ENCODE measurements around the gene FIZ1.

FIZ1 gene

GRCh38 chr19:55615543-55616394, 16.5 kb upstream of the FIZ1 start (continued):
- TF ChIP-seq ZBTB11 (tag by site-specific recombination; conservative IDR thresholded peaks at IDR 0.05; ENCODE audit: low read depth) (no peak), ZBTB48 (tag by site-specific recombination; IDR thresholded peaks at IDR 0.05) (no peak), PRDM4 (tag by site-specific recombination; IDR thresholded peaks at IDR 0.05) (no peak), ZNF560 (tag by site-specific recombination; IDR thresholded peaks at IDR 0.05; ENCODE audit: borderline replicate concordance) (no peak), AEBP2 (tag by site-specific recombination; IDR thresholded peaks at IDR 0.05; ENCODE audit: borderline replicate concordance) (no peak), MEIS1 (CRISPR knock-in tag; IDR thresholded peaks at IDR 0.05; ENCODE audit: borderline replicate concordance) (no peak), ZFHX2 (tag by site-specific recombination; conservative IDR thresholded peaks at IDR 0.05) (no peak), ZNF133 (tag by site-specific recombination; IDR thresholded peaks at IDR 0.05) (no peak)

GRCh38 chr19:55614711-55615542, 15.6 kb upstream of the FIZ1 start:
- H3K4me3 ChIP-seq (ENCODE audit: low read depth, low read length): no peak overlapping the region
- TF ChIP-seq ZSCAN16 (tag by site-specific recombination; IDR thresholded peaks at IDR 0.05) (no peak), ZBTB7A (tag by site-specific recombination; IDR thresholded peaks at IDR 0.05; ENCODE audit: low read depth) (no peak), ZNF302 (tag by site-specific recombination; IDR thresholded peaks at IDR 0.05; ENCODE audit: low read depth) (no peak), ZNF311 (tag by site-specific recombination; IDR thresholded peaks at IDR 0.05; ENCODE audit: borderline replicate concordance) (no peak), CTCF (tag by site-specific recombination; IDR thresholded peaks at IDR 0.05) (no peak), ZNF600 (tag by site-specific recombination; IDR thresholded peaks at IDR 0.05) (no peak), ZNF121 (tag by site-specific recombination; IDR thresholded peaks at IDR 0.05) (no peak), ZNF513 (tag by site-specific recombination; IDR thresholded peaks at IDR 0.05) (no peak), ZNF571 (tag by site-specific recombination; IDR thresholded peaks at IDR 0.05) (no peak), ZNF701 (tag by site-specific recombination; IDR thresholded peaks at IDR 0.05) (no peak), ZNF585B (tag by site-specific recombination; IDR thresholded peaks at IDR 0.05) (no peak), ZSCAN23 (tag by site-specific recombination; IDR thresholded peaks at IDR 0.05) (no peak)
- H3K36me3 ChIP-seq (ENCODE audit: control insufficient read depth in 2 of 2, insufficient read depth in 1 of 2, low read length in 2 of 2): peaks cover 9 to 33% of the 10 kb centered on the region in 2 experiments; a peak in 2 of 3 replicates
- H3K9me3 ChIP-seq (ENCODE audit: control insufficient read depth, insufficient read depth, low read depth, low read length): no peaks in the 10 kb centered on the region
- no peak overlapping the region for H3K27ac ChIP-seq (ENCODE audit: extremely low read depth, low read depth, low read length)
- POLR2A ChIA-PET: no interaction called here
- CTCF ChIA-PET: no interaction called here
- H3K4me1 ChIP-seq (ENCODE audit: control insufficient read depth, insufficient read depth, low read length): no peaks in the 10 kb centered on the region

Measured in HEK293 (cell line).